Right hindlimb (tissue), 1 donor: Measurements from ENCODE around the gene CDA.

Experiments
- DNase-seq: peaks from one replicate; pipeline ENCODE4 v3.0.0-alpha.2; 2018

The CDA gene

GRCh38 chr1:20618550-20618949, 29.7 kb downstream of the CDA start:
- no peak for DNase-seq

GRCh38 chr1:20619999-20620398, 31.1 kb downstream of the CDA start:
- DNase-seq = no peak

GRCh38 chr1:20621012-20621411, 32.1 kb downstream of the CDA start:
- DNase-seq = no peak

- DNase-seq = no peak
Observed at GRCh38 chr1:20624709-20625108, 35.8 kb downstream of the CDA start.

GRCh38 chr1:20625176-20626097, 36.5 kb downstream of the CDA start:
- no peak for DNase-seq

DNA sequence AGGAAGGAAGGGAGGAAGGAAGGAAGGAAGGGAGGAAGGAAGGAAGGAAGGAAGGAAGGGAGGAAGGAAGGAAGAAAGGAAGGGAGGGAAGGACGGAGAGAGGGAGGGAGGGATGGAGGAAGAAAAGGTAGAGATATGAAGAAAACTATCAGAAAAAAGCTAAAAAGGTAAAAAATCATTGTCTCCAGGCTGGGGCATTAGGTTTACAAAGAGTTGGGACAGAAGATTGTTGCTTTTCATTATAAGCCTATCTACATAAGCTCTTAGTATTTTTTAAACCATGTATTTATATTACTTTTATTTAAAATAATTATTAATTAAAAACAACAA, 37.2 kb downstream of the CDA start:
- DNase-seq = no peak

DNA sequence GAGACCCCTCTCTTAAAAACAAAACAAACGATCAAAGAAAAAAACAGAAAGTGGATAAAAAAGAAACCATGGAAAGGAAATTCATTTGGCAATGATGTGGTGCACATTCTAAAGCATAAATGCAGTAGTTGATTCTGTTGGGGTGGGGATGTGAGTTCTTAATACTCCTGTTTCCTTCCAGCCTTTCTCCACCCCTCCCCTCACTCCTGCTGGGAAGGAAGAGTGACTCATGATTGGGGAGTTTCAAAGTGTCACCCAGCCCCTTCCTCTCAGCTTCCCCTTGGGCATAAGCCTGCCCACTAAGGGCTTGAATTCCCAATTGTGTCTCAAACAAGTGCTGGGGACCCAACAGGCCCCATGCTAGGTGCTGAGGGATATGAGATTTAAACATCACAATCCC, 37.6 kb downstream of the CDA start:
- DNase-seq = no peak

DNA sequence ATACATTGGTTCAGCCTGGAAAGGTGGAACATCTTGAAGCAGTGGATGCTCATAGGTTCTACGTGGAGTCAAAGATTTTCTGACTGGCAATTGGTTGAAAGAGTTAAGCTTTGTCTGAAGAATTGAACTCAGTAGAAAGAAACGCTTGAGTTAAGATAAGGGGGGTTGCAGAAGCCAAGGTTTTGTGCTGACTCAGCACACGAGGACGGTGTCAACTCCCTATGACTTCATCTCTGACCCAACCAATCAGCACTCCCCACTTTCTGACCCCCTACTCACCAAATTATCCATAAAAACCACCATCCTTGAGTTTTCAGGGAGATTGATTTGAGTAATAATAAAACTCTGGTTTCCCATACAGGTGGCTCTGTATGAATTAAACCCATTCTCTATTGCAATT, 41.8 kb downstream of the CDA start:
- DNase-seq = no peak

DNA sequence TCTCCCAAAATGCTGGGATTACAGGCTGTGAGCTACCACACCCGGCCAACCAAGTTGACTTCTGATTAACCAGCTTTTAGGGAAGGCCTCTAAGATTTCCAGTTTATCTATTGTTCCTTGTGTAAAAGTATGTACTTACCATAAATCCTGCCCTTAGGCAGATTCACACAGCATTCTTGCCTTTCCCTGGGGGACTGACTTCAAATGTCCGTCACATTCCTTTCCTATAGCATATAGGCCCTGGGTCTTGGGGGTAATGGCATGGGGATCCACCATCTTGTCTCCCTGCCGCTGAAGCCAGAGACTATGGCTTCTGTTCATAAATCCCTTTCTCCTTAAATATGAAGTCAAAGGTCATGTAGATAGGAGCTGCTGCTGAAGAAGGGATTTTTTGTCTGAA, 43.5 kb downstream of the CDA start:
- DNase-seq = no peak

DNA sequence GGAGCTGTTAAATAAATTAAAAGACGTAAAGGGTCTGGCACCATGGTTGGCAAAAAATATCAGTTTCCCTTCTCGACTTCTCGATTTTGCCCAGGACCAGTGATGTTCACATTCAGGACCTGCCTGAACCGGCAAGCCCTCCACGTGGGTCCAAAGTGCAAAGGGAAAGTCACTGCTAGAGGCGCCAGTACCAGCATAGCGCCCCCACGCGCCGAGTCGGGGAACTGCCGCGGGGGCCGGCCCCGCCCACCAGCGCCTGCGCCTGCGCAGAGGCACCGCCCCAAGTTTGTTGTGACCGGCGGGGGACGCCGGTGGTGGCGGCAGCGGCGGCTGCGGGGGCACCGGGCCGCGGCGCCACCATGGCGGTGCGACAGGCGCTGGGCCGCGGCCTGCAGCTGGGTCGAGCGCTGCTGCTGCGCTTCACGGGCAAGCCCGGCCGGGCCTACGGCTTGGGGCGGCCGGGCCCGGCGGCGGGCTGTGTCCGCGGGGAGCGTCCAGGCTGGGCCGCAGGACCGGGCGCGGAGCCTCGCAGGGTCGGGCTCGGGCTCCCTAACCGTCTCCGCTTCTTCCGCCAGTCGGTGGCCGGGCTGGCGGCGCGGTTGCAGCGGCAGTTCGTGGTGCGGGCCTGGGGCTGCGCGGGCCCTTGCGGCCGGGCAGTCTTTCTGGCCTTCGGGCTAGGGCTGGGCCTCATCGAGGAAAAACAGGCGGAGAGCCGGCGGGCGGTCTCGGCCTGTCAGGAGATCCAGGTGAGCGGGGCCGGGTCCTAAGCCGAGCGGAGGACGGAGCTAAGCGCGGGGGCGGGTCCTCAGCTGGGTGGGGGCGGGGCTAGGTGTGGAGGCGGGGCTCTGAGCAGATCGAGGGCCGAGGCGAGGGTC, 44.5 kb downstream of the CDA start, which contains the start of gene PINK1:
PINK1 (plus strand) TSS at position 269 of the 875 bp plus-strand sequence; CDS start at position 360, 91 bp downstream.
- DNase-seq = peak; percentile 88

DNA sequence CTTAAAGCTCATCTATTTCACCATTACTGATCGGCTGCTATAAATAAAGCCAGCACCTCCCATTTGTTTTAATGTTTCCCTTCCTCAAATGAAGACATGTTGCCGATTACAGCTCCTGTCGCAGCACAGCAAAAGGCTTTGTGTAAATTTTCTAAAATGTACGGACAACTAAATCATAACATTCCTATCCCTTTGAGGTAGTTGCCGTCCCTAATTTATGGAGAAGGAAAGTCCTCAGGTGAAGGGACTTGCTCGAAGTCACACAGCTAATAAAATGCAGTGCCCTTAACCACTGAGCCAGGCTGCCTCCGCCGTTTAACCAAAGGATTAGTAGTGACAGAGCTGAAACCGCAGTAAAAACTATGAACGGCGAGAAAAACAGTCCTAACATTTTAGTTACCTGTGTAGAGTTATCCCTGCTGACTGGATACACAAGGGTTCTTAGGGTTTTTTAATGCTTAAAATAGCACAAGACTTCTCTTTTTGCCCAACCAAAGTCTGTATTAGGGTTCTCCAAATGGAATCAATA, 45.2 kb downstream of the CDA start:
- no peak for DNase-seq

GRCh38 chr1:20634594-20635084, 45.7 kb downstream of the CDA start:
- DNase-seq = peak; percentile 35

GRCh38 chr1:20636785-20637347, 48.0 kb downstream of the CDA start:
- DNase-seq = no peak

GRCh38 chr1:20640183-20640597, 51.3 kb downstream of the CDA start:
- no peak for DNase-seq

DNA sequence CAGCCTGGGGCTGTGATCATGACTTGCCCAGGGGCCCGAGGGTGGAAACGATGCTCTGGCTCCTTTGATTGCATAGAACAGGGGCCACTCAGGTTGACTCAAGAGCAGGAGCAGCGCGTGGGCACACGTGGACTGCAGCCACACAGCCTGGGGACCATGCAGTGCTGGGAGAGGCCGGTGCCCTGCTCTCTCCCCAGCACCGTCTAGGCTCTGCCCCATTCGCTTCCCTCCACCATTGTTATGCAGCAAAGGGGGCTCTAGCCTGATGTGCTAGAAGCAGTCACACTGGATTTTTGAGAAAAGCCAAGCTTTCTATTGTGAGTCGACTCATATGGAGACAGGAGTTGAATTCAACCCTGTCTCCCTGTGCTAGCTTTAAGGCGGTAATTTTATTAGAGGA, 53.1 kb downstream of the CDA start:
- DNase-seq = no peak

GRCh38 chr1:20643080-20643479, 54.2 kb downstream of the CDA start:
- no peak for DNase-seq

GRCh38 chr1:20644416-20644815, 55.5 kb downstream of the CDA start:
- DNase-seq = no peak

GRCh38 chr1:20645414-20645813, 56.5 kb downstream of the CDA start:
- no peak for DNase-seq

DNA sequence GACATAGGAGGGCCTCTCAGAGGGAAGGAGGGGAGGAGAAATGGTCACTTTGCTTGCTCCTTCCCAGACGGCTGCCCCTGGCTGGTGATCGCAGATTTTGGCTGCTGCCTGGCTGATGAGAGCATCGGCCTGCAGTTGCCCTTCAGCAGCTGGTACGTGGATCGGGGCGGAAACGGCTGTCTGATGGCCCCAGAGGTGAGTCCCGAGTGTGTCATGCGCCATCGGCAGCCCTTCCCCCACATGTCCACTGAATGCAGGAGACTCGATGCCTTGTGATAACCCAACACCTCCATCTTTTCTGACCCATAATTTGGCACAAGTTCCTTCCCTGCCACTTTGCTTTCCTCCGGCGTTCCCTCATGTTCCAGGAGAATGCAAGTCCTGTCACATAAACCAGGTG, 59.5 kb downstream of the CDA start:
- no peak for DNase-seq

DNA sequence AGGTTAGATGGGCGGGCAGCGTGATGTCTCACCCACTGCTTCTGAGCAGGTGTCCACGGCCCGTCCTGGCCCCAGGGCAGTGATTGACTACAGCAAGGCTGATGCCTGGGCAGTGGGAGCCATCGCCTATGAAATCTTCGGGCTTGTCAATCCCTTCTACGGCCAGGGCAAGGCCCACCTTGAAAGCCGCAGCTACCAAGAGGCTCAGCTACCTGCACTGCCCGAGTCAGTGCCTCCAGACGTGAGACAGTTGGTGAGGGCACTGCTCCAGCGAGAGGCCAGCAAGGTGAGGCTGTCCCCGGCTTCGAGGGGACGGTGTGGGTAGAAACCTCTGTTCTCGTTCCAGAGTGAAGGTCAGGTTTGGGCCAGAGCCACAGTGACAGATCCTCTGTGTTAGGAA, 60.0 kb downstream of the CDA start:
- no peak for DNase-seq

GRCh38 chr1:20652300-20652699, 63.4 kb downstream of the CDA start:
- DNase-seq = no peak

GRCh38 chr1:20654104-20654690, 65.3 kb downstream of the CDA start:
- DNase-seq = no peak

DNA sequence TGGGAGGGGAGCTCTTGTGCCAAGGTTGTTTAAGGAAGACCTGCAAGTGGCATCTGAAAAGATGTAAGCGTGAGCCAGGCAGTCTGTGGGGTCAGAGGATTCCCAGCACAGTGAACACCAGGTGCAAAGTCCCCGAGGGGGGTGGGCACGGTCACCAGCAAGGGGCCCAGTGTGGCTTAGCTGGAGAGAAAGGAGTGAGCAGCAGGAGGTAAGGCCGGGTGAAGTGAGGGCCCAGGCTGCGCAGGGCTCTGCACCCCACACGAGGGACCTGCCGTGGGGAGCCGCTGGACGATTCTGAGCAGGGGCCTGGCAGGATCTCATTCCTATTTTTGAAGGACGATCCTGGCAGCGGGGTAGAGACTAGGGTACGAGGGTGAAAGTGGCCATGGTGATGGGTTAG, 68.1 kb downstream of the CDA start:
- DNase-seq = no peak
